COR-L47 (cell line): ENCODE data around the gene ZNF681.
"Not testable (repeated sequence)": the region's sequence is repeated elsewhere in the genome, so short reads cannot be mapped to it uniquely, and the experiment has no call there.

Experiments used
- DNase-seq: peaks from one replicate; lab custom pipeline; 2025; lab: John Stamatoyannopoulos, UW

The ZNF681 gene

DNA sequence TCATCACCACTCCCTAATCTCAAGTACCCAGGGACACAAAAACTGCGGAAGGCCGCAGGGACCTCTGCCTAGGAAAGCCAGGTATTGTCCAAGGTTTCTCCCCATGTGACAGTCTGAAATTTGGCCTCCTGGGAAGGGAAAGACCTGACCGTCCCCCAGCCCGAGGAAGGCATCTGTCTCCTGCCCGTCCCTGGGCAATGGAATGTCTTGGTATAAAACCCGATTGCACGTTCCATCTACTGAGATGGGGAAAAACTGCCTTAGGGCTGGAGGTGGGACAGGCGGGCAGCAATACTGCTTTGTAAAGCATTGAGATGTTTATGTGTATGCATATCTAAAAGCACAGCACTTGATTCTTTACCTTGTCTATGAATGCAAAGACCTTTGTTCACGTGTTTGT is 65.8 kb downstream of the ZNF681 start:
- not testable (repeated sequence) for DNase-seq
